Measurements from ENCODE around the gene ZC3H18. TPM values are rescaled to one million over a fixed set of nuclear protein-coding genes. Genes with fewer than 3 reads are reported as not detected.

ZC3H18 gene
- total and polyA plus RNA-seq, 10 of the 15 experiments (the other 5 are each of a cell fraction or from before 2014, with no cell fraction given), result 1.0 to 58.3 (median 22.4) TPM

DNA sequence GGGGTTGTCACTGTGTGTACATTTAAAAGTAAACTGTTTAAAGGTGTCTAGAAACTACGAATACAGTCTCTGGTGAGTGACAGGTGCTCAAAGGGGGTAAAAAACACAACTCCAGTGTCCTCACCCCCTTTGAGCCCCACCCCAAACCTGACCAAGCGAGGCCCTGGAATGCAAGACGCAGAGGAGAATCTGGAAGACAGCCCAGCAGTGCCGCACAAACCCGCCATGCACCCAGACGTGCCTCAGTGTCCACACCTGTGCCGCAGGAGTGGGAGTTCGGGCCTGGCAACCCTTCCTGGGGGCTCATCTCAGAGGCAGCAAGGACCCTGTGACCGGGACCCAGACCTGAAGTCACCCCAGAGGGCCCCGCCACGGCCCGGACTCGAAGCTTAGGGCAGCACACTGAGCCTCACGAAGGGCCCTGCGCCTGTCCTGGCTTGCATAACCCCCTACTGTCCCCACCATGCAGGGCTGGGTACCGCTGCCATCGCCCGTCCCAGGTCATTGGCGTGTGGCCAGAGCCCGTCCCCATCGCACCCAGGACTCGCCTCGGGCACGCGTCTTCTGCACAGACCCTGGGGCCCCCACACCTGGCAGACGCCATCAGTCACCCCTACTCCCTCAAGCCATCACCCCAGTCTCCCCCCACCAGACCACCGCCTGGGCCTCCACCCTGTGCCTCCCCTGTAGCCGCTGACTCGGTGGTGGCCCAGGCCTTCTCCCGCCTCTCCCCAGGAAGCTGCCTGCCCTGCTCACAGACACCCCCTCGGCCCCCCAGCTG is 33.0 kb upstream of the ZC3H18 start:
- H3K27me3 ChIP-seq (replicated peaks in 1 of 2; ENCODE audit: control insufficient read depth in 2 of 2, insufficient read depth in 2 of 2, low read length in 1 of 2), result no peaks in the 10 kb centered on the region; a peak in 1 of 4 replicates
- H3K9ac ChIP-seq (ENCODE audit: control insufficient read depth, insufficient read depth, low read length), result no peak overlapping the region
- H3K36me3 ChIP-seq (ENCODE audit: control insufficient read depth in 2 of 2, insufficient read depth in 2 of 2, low read length in 1 of 2), result no peaks in the 10 kb centered on the region
- DNase-seq (ENCODE audit: low read depth, low spot score) (no peak), FAIRE-seq (no peak), ATAC-seq (no peak)
- ChIA-PET CTCF (interaction anchor here (1.3 to 1.5 kb wide), 2 partner anchors 24 to 28 kb away, joined by 4 to 6 read pairs; no protein-coding TSS in a partner anchor), POLR2A (interaction anchor here (0.6 kb wide), 1 partner anchor 71 kb away, joined by 3 read pairs; no protein-coding TSS in a partner anchor), SMC1A (ENCODE audit: uncharacterized antibody, unreplicated experiment) (no interaction called here), RAD21 (ENCODE audit: unreplicated experiment) (no interaction called here)
- H3K9me3 ChIP-seq (replicated peaks; ENCODE audit: control insufficient read depth, insufficient read depth, low read length), result peaks cover 4% of the 10 kb centered on the region; the same call in 1 of the 3 replicates
- H2AFZ ChIP-seq (ENCODE audit: control insufficient read depth, low read depth, low read length), result no peak overlapping the region
- H3K27ac ChIP-seq (ENCODE audit: control insufficient read depth, insufficient read depth), result no peak overlapping the region
- in situ Hi-C loops (cut with MboI), result no loop called here
- intact Hi-C loops (cut with micrococcal nuclease; ENCODE audit: unreplicated experiment), result no loop called here
- 74% methylated on average over 30 of the region's 31 CpGs for WGBS (ENCODE audit: insufficient coverage, insufficient replicate concordance, low lambda C conversion rate, missing lambda C conversion rate)
- peaks cover 5% of the 10 kb centered on the region for H3K4me1 ChIP-seq (ENCODE audit: control insufficient read depth, insufficient read depth, low read length)
- TF ChIP-seq PAX8 (IDR thresholded peaks at IDR 0.05) (no peak), CREB1 (IDR thresholded peaks at IDR 0.05; ENCODE audit: low read depth) (no peak), HDAC6 (IDR thresholded peaks at IDR 0.05; ENCODE audit: unreplicated experiment) (no peak), FOS (IDR thresholded peaks at IDR 0.05; ENCODE audit: borderline replicate concordance, extremely low read depth, insufficient read length) (no peak), GATAD2B (conservative IDR thresholded peaks at IDR 0.05; ENCODE audit: low read depth) (no peak), SP1 (IDR thresholded peaks at IDR 0.05; ENCODE audit: low read depth, low read length) (no peak), JUND (IDR thresholded peaks at IDR 0.05; ENCODE audit: low read depth, low read length) (no peak), ETV6 (conservative IDR thresholded peaks at IDR 0.05 in 1 of 2, IDR thresholded peaks at IDR 0.05 in 1 of 2; ENCODE audit: borderline replicate concordance in 1 of 2, low read depth in 1 of 2) (no peak), EED (IDR thresholded peaks at IDR 0.05; ENCODE audit: low read depth) (no peak), TCF7 (IDR thresholded peaks at IDR 0.05; ENCODE audit: borderline replicate concordance) (no peak), MEF2B (IDR thresholded peaks at IDR 0.05; ENCODE audit: partially characterized antibody, poor library complexity, severe bottlenecking) (no peak), NBN (IDR thresholded peaks at IDR 0.05) (no peak), SIX5 (IDR thresholded peaks at IDR 0.05; ENCODE audit: low read depth, low read length, severe bottlenecking) (no peak), SREBF1 (IDR thresholded peaks at IDR 0.05; ENCODE audit: low read length) (no peak), ZNF274 (IDR thresholded peaks at IDR 0.05; ENCODE audit: insufficient read depth, insufficient read length) (no peak), RELB (IDR thresholded peaks at IDR 0.05; ENCODE audit: low read depth) (no peak), BCL11A (IDR thresholded peaks at IDR 0.05; ENCODE audit: low read depth, low read length) (no peak)
- TF ChIP-seq, protein P1, sequence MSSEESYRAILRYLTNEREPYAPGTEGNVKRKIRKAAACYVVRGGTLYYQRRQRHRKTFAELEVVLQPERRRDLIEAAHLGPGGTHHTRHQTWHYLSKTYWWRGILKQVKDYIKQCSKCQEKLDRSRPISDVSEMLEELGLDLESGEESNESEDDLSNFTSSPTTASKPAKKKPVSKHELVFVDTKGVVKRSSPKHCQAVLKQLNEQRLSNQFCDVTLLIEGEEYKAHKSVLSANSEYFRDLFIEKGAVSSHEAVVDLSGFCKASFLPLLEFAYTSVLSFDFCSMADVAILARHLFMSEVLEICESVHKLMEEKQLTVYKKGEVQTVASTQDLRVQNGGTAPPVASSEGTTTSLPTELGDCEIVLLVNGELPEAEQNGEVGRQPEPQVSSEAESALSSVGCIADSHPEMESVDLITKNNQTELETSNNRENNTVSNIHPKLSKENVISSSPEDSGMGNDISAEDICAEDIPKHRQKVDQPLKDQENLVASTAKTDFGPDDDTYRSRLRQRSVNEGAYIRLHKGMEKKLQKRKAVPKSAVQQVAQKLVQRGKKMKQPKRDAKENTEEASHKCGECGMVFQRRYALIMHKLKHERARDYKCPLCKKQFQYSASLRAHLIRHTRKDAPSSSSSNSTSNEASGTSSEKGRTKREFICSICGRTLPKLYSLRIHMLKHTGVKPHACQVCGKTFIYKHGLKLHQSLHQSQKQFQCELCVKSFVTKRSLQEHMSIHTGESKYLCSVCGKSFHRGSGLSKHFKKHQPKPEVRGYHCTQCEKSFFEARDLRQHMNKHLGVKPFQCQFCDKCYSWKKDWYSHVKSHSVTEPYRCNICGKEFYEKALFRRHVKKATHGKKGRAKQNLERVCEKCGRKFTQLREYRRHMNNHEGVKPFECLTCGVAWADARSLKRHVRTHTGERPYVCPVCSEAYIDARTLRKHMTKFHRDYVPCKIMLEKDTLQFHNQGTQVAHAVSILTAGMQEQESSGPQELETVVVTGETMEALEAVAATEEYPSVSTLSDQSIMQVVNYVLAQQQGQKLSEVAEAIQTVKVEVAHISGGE (CRISPR knock-in tag; IDR thresholded peaks at IDR 0.05), result no peak
- no peaks in the 10 kb centered on the region for H4K20me1 ChIP-seq (ENCODE audit: control insufficient read depth, insufficient read depth)
- BruUV-seq (replicated peaks), result no TSS peak
- no peak overlapping the region for H3K4me3 ChIP-seq
- H3K79me2 ChIP-seq (ENCODE audit: control insufficient read depth, insufficient read depth, low read length), result peaks cover 4% of the 10 kb centered on the region; the same call in 1 of the 2 replicates
- H3K4me2 ChIP-seq (ENCODE audit: control insufficient read depth, insufficient read depth), result no peak overlapping the region

All from GM12878 (cell line).